Measurements from ENCODE around the gene XPO1.
"Not testable (repeated sequence)": the region's sequence is repeated elsewhere in the genome, so short reads cannot be mapped to it uniquely, and the experiment has no call there.

The XPO1 gene

GRCh38 chr2:61538200-61538919, at the start of gene XPO1:
TSS of gene XPO1 (minus strand) at chr2:61538356. CDS start at chr2:61533897, 4,459 bp downstream.
- DNase-seq (ENCODE audit: low read depth in 2 of 2, low spot score in 1 of 2) = peak; percentile 95 to 97

GRCh38 chr2:61586928-61587327, 48.8 kb upstream of the XPO1 start:
- not testable (repeated sequence) for DNase-seq (ENCODE audit: low read depth in 2 of 2, low spot score in 1 of 2)

- DNase-seq (ENCODE audit: low read depth in 2 of 2, low spot score in 1 of 2) = no peak
These were observed 47.2 kb upstream of the XPO1 start for GRCh38 chr2:61585383-61585782.

GRCh38 chr2:61584368-61584767, 46.2 kb upstream of the XPO1 start:
- DNase-seq (ENCODE audit: low read depth in 2 of 2, low spot score in 1 of 2) = not testable (repeated sequence)

GRCh38 chr2:61582165-61582564, 44.0 kb upstream of the XPO1 start:
- no peak for DNase-seq (ENCODE audit: low read depth in 2 of 2, low spot score in 1 of 2)

- DNase-seq (ENCODE audit: low read depth in 2 of 2, low spot score in 1 of 2) = no peak
These were observed 43.6 kb upstream of the XPO1 start for GRCh38 chr2:61581716-61582115.

- DNase-seq (ENCODE audit: low read depth in 2 of 2, low spot score in 1 of 2) = no peak
These were observed 37.3 kb upstream of the XPO1 start for GRCh38 chr2:61575447-61575859.

GRCh38 chr2:61566566-61566965, 28.4 kb upstream of the XPO1 start:
- no peak for DNase-seq (ENCODE audit: low read depth in 2 of 2, low spot score in 1 of 2)

- DNase-seq (ENCODE audit: low read depth in 2 of 2, low spot score in 1 of 2) = no peak
These were observed 24.5 kb upstream of the XPO1 start for GRCh38 chr2:61562615-61563014.

- no peak for DNase-seq (ENCODE audit: low read depth in 2 of 2, low spot score in 1 of 2)
These were observed 20.0 kb upstream of the XPO1 start for GRCh38 chr2:61558160-61558559.

- no peak for DNase-seq (ENCODE audit: low read depth in 2 of 2, low spot score in 1 of 2)
These were observed 19.2 kb upstream of the XPO1 start for GRCh38 chr2:61557381-61557780.

GRCh38 chr2:61554604-61555003, 16.4 kb upstream of the XPO1 start:
- DNase-seq (ENCODE audit: low read depth in 2 of 2, low spot score in 1 of 2) = no peak

GRCh38 chr2:61550375-61551209, 12.4 kb upstream of the XPO1 start:
- no peak for DNase-seq (ENCODE audit: low read depth in 2 of 2, low spot score in 1 of 2)

- DNase-seq (ENCODE audit: low read depth in 2 of 2, low spot score in 1 of 2) = no peak
These were observed 11.4 kb upstream of the XPO1 start for GRCh38 chr2:61549546-61549945.

GRCh38 chr2:61543062-61543461, 4.9 kb upstream of the XPO1 start:
- no peak for DNase-seq (ENCODE audit: low read depth in 2 of 2, low spot score in 1 of 2)

- not testable (repeated sequence) for DNase-seq (ENCODE audit: low read depth in 2 of 2, low spot score in 1 of 2)
These were observed 2.0 kb upstream of the XPO1 start for GRCh38 chr2:61540167-61540566.

GRCh38 chr2:61538920-61539520, 864 bp upstream of the XPO1 start:
- DNase-seq (ENCODE audit: low read depth in 2 of 2, low spot score in 1 of 2) = peak; percentile 23 to 28

- DNase-seq (ENCODE audit: low read depth in 2 of 2, low spot score in 1 of 2) = no peak
These were observed 281 bp downstream of the XPO1 start for GRCh38 chr2:61537950-61538199.

GRCh38 chr2:61537277-61537949, 743 bp downstream of the XPO1 start:
- DNase-seq (ENCODE audit: low read depth in 2 of 2, low spot score in 1 of 2) = peak in 1 of 2 donors; percentile 21

- peak; percentile 70 to 71 for DNase-seq (ENCODE audit: low read depth in 2 of 2, low spot score in 1 of 2)
These were observed 1.4 kb downstream of the XPO1 start for GRCh38 chr2:61536572-61537276.

- DNase-seq (ENCODE audit: low read depth in 2 of 2, low spot score in 1 of 2) = no peak
These were observed 2.0 kb downstream of the XPO1 start for GRCh38 chr2:61536180-61536571.
